ENCODE data around the gene TTC7B.

TTC7B gene

DNA sequence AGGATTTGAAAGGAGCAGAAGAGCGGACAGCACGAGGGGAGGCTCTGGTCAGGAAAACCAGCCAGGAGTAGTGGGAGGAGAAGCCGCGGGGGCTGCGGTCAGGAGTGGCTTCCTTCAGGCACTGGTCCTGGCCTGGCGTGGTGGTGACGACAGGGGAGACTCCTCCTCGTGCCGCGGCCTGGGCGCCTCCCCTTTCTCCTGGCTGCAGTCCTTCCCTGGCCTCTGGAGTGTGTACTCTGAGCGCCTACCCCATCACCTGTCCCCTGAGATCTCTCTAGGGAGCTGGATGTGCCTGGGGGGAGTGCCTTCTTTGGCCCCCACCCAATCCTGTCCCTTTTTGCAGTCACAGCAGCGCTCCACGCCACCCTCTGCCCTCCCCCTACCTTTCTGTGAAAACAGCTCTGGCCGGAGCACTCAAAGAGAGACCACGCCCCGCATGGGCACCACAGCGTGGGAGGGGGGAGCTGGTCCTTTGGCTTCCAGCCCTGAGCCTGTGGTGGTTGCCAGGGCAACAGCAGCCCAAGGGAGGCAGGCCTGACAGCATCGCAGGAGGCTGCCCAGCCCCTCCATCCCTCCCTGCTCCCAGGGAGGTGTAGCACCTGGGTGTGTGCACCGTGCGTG, 293.5 kb downstream of the TTC7B start:
- no peaks in the 10 kb centered on the region for H3K9me3 Mint-ChIP-seq
- no peak overlapping the region for H3K27ac Mint-ChIP-seq
- H3K4me1 Mint-ChIP-seq: no peaks in the 10 kb centered on the region
- no peaks in the 10 kb centered on the region for H3K36me3 Mint-ChIP-seq
- H3K27me3 Mint-ChIP-seq: no peaks in the 10 kb centered on the region
- no peak overlapping the region for H3K4me3 Mint-ChIP-seq

DNA sequence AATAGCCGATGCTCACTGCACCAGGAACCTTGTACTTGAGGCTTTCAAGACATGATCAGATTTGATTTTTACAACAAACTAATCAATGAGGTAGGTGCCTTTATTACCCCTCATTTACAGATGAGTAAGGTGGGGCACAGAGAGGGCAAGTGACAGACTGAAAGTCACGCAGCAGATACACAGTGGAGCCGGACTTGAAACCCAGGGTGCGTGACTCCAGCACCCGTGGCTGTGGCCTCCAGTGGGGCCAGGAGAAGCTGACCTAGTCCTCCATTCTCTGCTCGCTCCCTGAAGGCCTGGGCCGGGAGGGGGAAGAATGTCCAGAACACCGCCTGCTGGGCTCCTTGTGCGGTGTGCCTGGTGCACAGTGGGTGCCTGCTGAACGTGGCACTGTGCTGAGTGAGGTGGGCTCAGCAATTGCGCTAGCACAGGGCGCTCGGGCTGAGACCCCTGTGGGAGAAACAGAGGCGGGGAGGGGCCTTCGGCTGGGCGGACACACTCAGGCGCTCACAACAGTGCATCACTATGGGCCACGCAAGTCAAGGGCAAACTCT, 294.2 kb downstream of the TTC7B start:
- H3K36me3 Mint-ChIP-seq: no peaks in the 10 kb centered on the region
- no peaks in the 10 kb centered on the region for H3K9me3 Mint-ChIP-seq

DNA sequence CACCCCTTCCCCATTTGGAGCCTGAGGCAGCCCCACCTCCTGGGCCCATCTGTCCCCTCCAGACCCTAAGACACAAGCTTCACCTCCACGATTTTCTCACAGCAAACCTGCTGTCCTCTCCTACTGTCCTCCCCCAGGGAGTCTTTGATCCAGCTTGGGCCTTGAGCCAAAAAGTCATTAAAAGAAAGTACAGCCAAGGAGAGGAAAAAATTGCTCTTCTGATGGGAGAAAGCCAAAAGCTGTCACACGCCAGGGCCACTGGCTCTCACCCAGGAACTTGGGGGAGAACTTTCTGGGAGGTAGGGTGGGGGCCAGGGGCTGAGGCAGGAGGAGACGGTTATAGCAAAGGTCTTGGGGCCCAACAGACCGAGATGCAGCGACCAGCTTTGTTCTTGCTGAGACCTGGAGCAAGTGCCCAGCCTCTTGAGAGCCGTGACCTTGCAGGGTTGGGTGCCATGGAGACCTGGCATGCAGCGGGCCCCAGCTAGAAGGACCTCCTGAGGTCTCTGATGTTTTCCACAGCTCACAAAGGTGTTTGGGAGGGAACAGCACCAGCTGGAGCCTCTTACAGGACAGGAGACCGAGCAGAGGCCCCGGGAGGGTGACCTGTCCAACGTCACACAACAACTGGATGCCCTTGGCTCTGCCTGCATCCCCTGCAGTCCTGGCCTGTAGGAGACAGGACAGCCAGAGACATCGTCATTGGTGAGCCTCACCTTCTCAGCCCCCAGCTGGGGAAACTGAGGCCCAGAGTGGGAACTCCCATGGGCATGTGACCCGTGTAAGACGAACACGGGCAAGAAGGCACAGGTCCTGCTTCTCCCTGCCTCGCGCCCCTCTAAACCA, 294.9 kb downstream of the TTC7B start:
- H3K27ac Mint-ChIP-seq: no peak overlapping the region
- no peak overlapping the region for H3K4me3 Mint-ChIP-seq
- no peaks in the 10 kb centered on the region for H3K27me3 Mint-ChIP-seq
- H3K4me1 Mint-ChIP-seq: no peaks in the 10 kb centered on the region
- no peaks in the 10 kb centered on the region for H3K36me3 Mint-ChIP-seq
- H3K9me3 Mint-ChIP-seq: no peaks in the 10 kb centered on the region

More for the DNA sequence above, 294.2 kb downstream of the TTC7B start:
- Mint-ChIP-seq H3K27ac (no peak overlapping the region), H3K4me1 (no peaks in the 10 kb centered on the region), H3K4me3 (no peak overlapping the region), H3K27me3 (no peaks in the 10 kb centered on the region)

DNA sequence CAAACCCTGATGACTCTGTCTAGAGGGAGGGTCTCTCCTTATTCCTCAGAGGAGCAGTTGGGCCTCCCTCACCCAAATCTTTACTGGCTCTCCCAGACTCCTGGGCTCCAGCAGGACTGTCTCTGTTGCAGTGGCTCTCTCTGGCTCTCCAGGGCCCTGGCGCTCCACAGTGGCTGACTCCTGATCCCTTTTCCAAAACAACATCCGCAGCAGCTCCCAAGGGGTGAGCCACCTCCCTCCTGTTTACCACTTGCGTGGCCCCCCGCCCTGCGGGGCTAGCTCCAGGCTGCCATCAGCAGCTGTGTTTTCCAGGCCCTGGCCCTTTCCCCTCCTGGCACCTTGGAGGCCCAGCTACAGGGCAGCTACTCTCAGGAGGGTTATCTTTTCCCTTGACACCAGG, 295.9 kb downstream of the TTC7B start:
- Mint-ChIP-seq H3K4me1 (no peaks in the 10 kb centered on the region), H3K36me3 (no peaks in the 10 kb centered on the region), H3K4me3 (no peak overlapping the region), H3K27ac (no peak overlapping the region), H3K9me3 (no peaks in the 10 kb centered on the region), H3K27me3 (no peaks in the 10 kb centered on the region)

DNA sequence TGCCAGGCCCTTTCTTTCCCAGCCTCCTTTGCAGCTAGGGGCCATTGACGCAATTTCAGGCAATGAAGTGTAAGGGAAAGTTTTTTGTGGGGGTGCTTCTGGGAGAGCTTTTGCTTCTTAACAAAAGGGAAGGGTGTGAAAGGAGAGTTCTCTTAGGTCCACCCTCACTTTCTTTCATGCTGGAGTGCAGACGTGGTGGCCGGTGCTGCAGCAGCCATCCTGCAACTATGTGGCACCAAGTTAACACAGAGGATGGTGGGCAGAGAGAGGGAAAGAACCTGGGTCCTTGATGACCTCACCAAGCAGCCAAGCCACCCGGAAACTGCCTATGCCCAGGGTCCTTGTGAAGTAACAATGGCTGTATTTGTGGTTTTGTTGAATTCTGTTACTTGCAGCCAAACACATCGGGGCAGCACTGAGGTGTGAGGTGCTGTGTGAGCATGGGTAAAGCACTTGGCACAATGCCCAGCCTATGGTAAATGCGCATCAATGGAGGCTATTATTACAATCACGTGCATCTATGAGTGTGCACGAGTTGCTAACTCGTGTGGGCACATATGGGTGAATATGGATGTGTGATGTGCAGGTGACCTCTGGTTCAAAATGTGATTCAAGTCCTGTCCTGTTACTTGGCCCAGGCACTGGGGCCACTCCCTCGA, 296.8 kb downstream of the TTC7B start:
- Mint-ChIP-seq H3K9me3 (no peaks in the 10 kb centered on the region), H3K36me3 (no peaks in the 10 kb centered on the region), H3K4me3 (no peak overlapping the region), H3K27ac (no peak overlapping the region), H3K4me1 (no peaks in the 10 kb centered on the region), H3K27me3 (no peaks in the 10 kb centered on the region)

DNA sequence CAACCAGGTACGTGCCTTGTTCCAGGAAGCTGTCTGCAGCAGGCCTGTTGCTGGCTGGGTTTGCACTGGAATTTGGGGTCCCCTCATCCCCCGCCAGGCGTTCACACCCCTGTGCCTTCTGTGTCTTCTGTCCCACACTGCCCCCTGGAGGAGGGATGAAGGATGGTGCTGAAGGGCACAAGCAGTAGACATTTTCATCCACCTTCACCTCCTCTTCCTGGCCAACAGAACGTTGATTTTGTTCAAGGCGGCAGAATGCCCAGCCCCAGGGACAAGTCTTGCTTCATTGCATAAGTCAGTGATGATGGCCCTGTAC, 297.3 kb downstream of the TTC7B start:
- no peak overlapping the region for H3K4me3 Mint-ChIP-seq

DNA sequence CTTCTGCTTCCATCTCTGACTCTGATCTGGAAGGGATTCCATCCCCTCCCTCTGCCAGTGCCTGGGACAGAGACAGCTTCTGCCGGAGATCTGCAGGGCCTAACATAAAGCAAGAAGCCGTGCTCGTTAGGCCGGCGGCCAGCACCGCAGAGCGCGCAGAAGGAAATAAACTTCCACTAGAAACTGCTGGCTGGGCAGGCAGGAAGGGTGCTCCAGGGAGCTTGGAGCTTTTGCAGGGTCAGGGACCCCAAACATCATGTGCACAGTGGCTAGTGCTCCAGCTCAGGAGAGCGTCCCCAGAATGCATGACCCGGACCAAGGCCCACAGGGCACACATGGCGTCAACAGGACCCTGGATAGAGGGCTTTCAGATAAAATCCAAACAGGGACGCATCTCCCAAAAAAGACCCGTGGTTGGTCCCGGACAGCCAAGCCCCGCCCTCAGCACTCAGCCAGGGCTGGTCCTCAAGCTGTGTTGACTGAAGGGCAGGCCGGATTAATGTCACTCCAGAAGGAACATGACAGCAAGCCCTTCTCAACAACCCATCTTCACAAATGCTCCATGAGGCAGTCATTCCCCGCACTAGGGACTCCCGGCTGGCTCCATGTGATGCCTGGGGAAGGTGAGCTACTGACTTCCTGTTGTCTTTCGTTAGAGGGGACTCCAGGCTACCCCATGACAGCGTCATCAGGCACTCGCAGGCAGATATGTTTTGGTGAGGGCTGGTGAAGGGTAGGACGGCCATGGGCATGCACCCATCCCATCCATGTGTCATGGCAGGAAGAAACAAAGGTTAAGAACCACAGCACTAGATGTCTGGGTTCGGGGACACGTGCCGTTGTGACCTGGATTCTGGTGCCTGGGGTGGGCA, 297.9 kb downstream of the TTC7B start:
- Mint-ChIP-seq H3K4me3 (no peak overlapping the region), H3K36me3 (no peaks in the 10 kb centered on the region), H3K27me3 (no peaks in the 10 kb centered on the region), H3K9me3 (no peaks in the 10 kb centered on the region), H3K4me1 (no peaks in the 10 kb centered on the region), H3K27ac (no peak overlapping the region)

More for the DNA sequence above, 297.3 kb downstream of the TTC7B start:
- no peaks in the 10 kb centered on the region for H3K36me3 Mint-ChIP-seq
- H3K27ac Mint-ChIP-seq: no peak overlapping the region
- no peaks in the 10 kb centered on the region for H3K27me3 Mint-ChIP-seq
- H3K9me3 Mint-ChIP-seq: no peaks in the 10 kb centered on the region
- H3K4me1 Mint-ChIP-seq: no peaks in the 10 kb centered on the region

DNA sequence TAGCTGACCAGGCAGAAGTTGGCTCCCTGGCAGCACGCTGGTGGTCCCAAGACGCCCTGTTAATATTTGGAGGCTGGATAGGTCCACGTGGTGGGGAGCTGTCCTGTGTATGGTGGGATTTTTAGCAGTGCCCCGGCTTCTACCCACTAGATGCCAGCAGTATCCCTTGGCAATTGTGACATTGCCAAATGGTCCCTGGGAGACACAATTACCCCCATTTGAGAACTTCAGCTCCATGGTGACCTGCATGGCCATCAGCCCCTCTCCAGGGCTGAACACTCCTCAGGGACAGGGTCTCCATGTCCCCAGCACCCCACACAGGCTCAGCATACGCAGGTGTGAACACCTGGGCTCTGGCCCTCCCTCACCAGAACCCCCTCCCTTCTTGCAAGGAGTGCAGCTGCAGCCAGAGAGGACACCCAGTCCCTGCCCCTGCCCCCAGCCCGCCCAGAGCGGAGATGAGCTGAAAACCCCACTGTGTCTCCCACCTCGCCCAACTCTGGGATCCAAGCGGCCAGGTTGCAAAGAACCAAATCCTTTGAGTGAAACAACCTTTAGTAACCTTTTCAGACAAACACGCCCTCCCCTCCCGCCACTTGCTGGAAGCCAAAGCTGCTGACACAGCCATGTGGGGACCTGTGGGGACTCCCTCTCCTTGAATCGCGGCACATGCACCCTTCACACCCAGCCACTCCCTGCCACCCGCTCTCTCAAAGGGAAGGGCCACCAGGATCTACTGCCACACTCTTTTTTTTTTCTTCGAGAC, 299.0 kb downstream of the TTC7B start:
- no peak overlapping the region for H3K4me3 Mint-ChIP-seq
- no peak overlapping the region for H3K27ac Mint-ChIP-seq
- H3K4me1 Mint-ChIP-seq: no peaks in the 10 kb centered on the region
- H3K27me3 Mint-ChIP-seq: no peaks in the 10 kb centered on the region
- no peaks in the 10 kb centered on the region for H3K9me3 Mint-ChIP-seq
- H3K36me3 Mint-ChIP-seq: no peaks in the 10 kb centered on the region

DNA sequence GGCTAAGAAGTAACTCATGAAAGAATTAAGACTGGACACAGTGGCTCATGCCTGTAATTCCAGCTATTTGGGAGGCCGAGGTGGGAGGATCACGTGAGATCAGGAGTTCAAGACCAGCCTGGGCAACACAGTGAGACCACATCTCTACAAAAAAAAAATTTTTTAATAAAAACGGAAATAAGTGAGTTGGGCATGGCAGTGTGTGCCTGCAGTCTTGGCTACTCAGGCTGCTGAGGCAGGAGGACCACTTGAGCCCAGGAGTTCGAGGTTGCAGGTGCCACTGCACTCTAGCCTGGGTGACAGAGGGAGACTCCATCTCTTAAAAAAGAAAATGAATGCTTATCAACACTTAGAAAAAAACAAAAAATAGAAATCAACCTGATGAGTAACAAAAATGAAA, 301.7 kb downstream of the TTC7B start:
- Mint-ChIP-seq H3K9me3 (no peaks in the 10 kb centered on the region), H3K27ac (no peak overlapping the region), H3K4me1 (no peaks in the 10 kb centered on the region), H3K36me3 (no peaks in the 10 kb centered on the region), H3K27me3 (peaks cover 3% of the 10 kb centered on the region), H3K4me3 (no peak overlapping the region)

DNA sequence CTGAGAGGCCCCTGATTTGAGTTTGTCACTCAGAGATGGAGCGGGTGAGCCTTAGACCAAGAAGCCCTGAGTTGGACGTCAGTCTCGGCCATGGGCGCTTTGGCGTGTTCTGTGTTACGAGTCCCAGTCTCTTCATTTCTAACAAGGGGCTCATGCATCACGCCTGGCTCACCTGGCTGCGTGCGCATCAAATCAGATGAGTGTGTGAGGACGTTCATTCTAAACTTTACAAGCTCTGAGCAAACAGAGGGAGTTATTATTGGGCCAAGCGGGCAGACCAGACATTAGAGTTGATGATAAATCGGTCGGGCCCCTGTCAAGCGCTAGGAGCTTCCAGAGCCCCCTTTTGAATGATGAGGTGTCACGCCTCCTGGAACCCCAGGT, 302.2 kb downstream of the TTC7B start:
- Mint-ChIP-seq H3K27ac (no peak overlapping the region), H3K4me1 (no peaks in the 10 kb centered on the region), H3K9me3 (no peaks in the 10 kb centered on the region), H3K27me3 (peaks cover 3% of the 10 kb centered on the region), H3K4me3 (no peak overlapping the region), H3K36me3 (no peaks in the 10 kb centered on the region)

DNA sequence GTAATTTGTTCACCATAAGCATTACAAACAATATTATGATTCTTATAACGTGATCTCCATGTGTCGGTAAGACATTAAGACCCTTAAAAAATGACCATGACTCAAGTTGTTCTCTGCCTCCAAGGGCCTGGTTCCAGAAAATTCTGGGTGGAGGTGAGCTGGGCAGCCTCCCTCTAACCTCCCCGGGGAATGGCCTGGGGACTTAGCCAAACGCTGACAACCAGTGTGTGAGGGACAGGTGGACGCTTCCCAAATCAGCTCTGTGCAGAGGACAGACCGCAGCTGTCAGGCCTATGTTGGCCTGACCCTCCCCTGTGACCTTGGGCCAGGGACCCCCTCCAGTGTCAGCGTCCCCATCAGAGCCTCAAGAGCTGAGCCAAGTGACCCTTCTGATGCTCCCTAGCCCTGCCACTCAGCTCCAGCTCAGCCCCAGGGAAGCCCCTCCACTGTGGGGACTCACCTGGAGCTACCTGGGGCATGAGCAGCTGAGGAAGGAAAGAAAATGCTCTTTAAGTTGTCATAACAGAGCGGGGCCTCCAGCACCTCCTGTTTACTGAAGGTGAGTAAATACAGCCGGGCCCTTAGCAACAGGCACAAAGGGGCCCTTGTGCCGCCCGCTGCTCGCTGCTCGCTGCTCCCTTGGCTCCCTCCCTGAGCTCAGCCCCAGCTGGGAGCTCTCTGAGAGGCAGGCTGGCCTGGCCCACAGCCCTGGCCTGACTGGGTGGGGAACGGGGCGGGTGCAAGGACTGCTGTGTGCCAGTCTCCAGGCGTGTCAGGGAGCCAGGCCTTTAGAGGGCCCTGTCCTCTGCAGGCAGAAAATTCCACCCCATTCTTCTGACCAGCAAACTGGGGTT, 302.8 kb downstream of the TTC7B start:
- no peak overlapping the region for H3K4me3 Mint-ChIP-seq
- H3K36me3 Mint-ChIP-seq: no peaks in the 10 kb centered on the region
- no peak overlapping the region for H3K27ac Mint-ChIP-seq
- no peaks in the 10 kb centered on the region for H3K9me3 Mint-ChIP-seq
- H3K27me3 Mint-ChIP-seq: peaks cover 3% of the 10 kb centered on the region
- H3K4me1 Mint-ChIP-seq: no peaks in the 10 kb centered on the region

DNA sequence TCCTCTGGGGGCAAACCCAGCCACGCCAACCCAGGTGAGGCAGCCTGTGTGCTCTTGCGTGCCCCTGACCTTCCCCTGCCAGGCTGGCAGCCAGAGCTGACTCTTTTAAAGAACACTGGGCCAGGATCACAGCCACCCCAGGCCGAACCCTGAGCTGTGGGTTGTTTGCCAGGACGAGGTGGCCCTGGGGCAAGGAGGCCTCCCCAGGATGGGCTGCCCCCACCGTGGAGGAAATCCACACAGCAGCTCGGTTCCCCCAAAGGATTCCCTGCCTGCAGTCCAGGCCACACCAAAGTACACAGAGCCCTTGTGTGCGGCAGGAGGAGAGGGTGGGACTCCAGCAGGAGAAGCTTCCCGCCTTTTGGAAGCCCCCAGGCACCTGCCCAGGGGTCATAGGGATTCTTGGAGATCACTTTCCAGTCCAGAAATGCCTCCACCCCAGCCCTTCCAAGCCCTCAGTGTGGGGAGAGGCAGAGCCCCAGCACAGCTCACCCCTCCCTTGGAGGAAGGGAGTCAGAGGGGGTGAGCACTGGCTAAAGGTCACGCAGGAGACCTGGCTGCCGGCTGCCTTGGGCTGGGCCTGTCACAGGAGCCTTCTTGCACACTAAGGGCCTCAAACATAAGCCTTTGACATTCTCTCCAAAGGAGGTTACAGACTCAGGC, 303.8 kb downstream of the TTC7B start:
- Mint-ChIP-seq H3K27ac (no peak overlapping the region), H3K4me3 (no peak overlapping the region), H3K27me3 (peaks cover 5% of the 10 kb centered on the region), H3K36me3 (no peaks in the 10 kb centered on the region), H3K9me3 (no peaks in the 10 kb centered on the region), H3K4me1 (no peaks in the 10 kb centered on the region)

DNA sequence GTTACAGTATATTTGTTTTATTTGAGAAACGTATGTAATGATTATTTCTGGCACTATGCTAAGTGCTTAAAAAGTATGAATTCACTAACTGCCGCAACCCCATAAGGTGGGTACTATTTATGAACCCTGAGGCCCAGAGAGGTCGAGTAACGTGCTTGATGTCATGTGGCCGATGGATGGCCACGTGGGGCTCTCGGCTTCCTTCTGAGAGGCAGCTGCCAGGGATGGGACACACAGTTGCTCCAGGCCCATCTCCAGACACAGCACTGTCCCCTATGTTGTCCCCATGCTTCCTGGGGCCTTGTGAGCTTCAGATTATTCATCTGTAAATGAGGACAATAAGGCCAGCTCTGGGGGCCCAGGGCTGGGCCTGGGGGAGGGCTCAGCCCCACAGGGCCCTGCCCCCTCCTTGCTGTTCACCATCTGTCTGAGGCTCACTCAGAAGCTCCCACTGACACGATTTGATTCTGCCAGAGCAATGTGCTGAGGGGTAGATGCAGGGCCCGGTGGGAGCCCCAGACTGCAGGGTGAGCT, 304.4 kb downstream of the TTC7B start:
- Mint-ChIP-seq H3K4me3 (no peak overlapping the region), H3K27me3 (peaks cover 7% of the 10 kb centered on the region), H3K9me3 (no peaks in the 10 kb centered on the region), H3K4me1 (no peaks in the 10 kb centered on the region), H3K27ac (no peak overlapping the region), H3K36me3 (no peaks in the 10 kb centered on the region)
